22Rv1 (cell line): Measurements from ENCODE around the gene ZDHHC8.

ENCODE experiments used
- ZFX ChIP-seq: fragments of 450-650 bp; IDR thresholded peaks from 2 replicates; pipeline ENCODE4 v1.6.1; 2017; ENCODE audit warnings: antibody characterized with exemption, borderline replicate concordance
- TF ChIP-seq, protein P1 (sequence below): fragments of 450-650 bp; IDR thresholded peaks from 2 replicates; pipeline ENCODE4 v1.5.1; 2017; ENCODE audit warnings: mild to moderate bottlenecking

GRCh38 chr22:20140107-20140445 is 8.5 kb downstream of the ZDHHC8 start:
- TF ChIP-seq, protein P1, sequence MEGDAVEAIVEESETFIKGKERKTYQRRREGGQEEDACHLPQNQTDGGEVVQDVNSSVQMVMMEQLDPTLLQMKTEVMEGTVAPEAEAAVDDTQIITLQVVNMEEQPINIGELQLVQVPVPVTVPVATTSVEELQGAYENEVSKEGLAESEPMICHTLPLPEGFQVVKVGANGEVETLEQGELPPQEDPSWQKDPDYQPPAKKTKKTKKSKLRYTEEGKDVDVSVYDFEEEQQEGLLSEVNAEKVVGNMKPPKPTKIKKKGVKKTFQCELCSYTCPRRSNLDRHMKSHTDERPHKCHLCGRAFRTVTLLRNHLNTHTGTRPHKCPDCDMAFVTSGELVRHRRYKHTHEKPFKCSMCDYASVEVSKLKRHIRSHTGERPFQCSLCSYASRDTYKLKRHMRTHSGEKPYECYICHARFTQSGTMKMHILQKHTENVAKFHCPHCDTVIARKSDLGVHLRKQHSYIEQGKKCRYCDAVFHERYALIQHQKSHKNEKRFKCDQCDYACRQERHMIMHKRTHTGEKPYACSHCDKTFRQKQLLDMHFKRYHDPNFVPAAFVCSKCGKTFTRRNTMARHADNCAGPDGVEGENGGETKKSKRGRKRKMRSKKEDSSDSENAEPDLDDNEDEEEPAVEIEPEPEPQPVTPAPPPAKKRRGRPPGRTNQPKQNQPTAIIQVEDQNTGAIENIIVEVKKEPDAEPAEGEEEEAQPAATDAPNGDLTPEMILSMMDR = no peak
- TF ChIP-seq ZFX = no peak
